NOMO-1 (cell line): Measurements from ENCODE around the gene CAMK2D.

Experiments
- DNase-seq, 2 experiments: peaks; one replicate each; lab custom pipeline; 2025; ENCODE audit not compliant: unreplicated experiment in 2 of 2; lab: John Stamatoyannopoulos, UW

Gene CAMK2D

DNA sequence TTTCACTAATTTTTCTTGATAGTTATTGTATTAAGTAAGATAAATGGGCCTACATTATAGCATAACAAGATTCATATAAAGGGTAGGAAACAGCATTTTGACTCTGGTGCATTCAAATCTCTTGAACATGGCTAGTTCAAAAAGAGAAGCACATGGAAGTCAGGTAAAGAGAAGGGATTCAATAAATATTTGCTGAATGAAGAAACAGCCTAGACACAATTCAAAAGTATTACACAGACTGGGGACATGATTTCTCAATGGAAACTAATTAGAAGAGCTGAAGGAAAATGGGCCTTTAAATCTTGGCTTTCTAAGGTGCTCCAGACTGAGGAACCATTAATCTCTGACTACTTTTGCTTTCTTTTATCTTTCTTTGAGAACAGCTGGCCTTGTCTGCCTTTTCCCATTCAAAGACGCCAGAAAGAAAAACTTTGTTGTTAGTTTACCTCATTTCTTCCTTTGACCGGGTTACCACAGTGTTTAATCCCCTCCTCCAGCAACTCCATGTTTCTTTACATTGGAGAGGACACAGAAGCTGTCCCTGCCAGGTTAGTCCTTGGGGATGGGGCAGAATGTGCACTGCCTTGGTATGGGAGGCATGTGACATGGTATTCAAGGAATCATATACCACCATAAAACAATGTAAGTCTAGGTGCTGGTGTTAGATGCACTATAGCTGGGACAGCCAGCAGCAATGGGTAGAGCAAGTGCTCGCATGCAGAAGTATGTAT is 264.2 kb downstream of the CAMK2D start:
- DNase-seq: no peak

DNA sequence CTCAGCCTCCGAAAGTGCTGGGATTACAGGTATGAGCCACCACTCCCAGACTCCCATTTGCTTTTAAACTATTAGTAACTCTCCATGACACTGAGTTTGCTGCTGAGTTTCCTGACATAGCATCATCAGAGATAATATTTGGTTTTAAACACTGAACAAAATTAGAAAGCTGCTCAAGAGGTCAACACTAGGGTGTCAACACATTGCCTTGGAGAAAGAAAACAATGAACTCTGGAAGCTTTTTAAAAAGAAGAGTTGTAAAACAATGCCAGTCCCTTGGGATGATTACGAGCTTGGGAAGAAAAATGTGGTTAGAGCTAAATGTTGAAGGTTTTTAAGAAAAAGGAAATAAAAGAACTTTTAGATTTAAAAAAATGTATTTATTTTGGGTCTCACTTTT is 264.8 kb downstream of the CAMK2D start:
- DNase-seq: no peak

GRCh38 chr4:113495790-113496189 is 265.7 kb downstream of the CAMK2D start:
- DNase-seq: no peak

GRCh38 chr4:113483131-113483530 is 278.4 kb downstream of the CAMK2D start:
- no peak for DNase-seq

- DNase-seq: no peak
Measured at GRCh38 chr4:113482325-113482724, 279.2 kb downstream of the CAMK2D start.

DNA sequence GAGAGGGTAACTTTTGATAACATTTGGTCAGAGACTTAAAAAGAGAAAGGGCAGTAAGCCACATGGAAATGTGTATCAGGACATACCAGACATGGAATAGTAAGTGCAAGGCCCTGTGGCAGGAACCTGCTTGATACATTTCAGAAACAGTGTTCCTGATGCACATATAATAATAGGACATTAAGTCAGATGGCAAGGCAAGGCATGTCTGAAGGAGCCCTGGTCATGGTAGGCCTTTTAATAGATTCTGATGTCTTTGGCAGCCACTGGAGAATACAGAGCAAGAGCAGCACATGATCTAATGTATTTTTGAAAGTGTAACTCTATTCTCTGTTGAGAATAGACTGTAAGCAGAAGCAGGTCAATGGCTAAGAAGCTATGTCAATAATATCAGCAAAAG is 279.7 kb downstream of the CAMK2D start:
- DNase-seq: no peak

- no peak for DNase-seq
Measured at GRCh38 chr4:113480109-113480508, 281.4 kb downstream of the CAMK2D start.

DNA sequence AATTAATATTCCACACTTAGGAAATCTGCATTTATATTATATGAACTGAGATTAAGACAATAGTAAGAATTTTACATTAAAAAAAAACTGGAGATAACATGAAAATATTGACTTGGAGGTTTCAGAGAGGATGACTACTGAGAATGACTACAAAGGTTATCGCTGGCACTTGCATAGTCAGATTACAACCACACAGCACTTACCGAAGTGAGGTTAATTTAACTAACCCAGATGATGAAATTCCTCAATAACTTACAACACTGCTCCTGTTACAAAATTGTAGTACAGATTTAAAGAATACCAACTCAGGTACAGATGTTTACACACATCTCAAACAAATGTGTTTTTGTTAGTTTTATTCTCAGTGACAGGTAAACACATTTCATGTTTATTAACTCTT is 283.5 kb downstream of the CAMK2D start:
- no peak for DNase-seq

GRCh38 chr4:113476800-113477199 is 284.7 kb downstream of the CAMK2D start:
- no peak for DNase-seq

DNA sequence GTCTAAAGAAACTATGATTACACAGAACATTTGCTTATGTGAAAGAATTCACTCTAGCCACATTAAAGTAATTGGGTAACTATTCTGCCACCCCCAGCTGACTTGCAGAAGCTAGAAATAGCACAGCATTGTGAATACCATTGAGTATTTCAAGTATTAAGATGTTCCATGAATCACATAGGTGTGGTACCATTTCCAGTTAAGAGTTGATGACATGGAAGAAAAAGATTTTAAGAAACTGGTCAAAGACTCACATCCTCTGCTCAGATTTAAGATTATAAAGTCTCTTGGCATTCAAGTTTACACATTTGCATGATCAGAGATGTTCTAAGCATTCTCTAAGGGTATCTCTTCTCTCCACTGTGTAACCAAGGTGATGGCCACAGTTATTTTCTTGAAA is 287.5 kb downstream of the CAMK2D start:
- DNase-seq: no peak

GRCh38 chr4:113472864-113473263 is 288.7 kb downstream of the CAMK2D start:
- DNase-seq: no peak

GRCh38 chr4:113471146-113471860 is 290.2 kb downstream of the CAMK2D start:
- no peak for DNase-seq

GRCh38 chr4:113469926-113470325 is 291.6 kb downstream of the CAMK2D start:
- no peak for DNase-seq

GRCh38 chr4:113469023-113469390 is 292.5 kb downstream of the CAMK2D start:
- DNase-seq: no peak

DNA sequence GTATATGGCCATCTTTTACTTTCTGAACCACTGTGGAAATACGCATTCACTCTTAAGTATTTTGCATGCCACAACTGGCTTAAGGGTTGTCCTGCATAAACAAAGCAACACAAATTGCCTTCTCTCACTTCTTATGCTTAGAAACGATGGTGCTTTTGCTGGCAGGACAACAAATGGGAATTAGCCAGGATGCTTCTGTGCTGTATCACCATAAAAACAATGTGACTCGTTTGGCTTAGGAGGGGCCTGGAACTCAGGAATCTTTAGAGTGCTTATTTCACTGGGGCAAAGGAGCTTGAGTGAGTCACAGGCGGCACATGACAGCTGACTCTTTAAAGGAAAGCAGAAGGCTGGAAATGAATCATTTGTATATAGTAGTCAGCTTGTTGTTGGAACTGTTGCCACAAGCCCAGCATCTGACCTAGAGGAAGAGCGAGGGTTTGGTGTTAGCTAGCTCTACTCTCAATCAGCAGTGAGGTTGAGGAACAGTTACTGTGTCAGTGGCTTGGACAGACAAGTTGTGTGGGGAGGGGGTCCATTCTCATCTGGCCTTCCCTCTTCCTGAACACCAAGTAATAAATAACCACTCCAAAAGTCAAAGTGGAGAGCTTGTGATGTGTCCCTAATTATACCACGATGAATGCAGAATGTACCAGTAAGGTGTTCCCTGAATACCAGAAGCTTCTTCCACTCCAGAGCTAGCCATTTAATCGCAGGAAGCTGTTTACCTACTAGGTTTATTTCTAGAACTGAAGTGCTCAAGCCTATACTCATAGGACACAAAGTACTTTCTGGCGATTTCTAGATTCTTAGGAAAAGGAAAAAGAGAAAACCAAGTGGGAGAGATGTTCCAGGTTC is 293.1 kb downstream of the CAMK2D start:
- peak; percentile 19 to 64 for DNase-seq

- peak; percentile 26 to 63 for DNase-seq
Measured at GRCh38 chr4:113467581-113467980, 294.0 kb downstream of the CAMK2D start.

- no peak for DNase-seq
Measured at GRCh38 chr4:113462286-113462685, 299.3 kb downstream of the CAMK2D start.

GRCh38 chr4:113461281-113461680 is 300.3 kb downstream of the CAMK2D start:
- DNase-seq: no peak

GRCh38 chr4:113457886-113458285 is 303.7 kb downstream of the CAMK2D start:
- DNase-seq: no peak

- no peak for DNase-seq
Measured at GRCh38 chr4:113457121-113457520, 304.4 kb downstream of the CAMK2D start.

GRCh38 chr4:113455061-113455460 is 306.5 kb downstream of the CAMK2D start:
- no peak for DNase-seq
